MCF 10A (cell line): ENCODE measurements around the gene WFDC5. TPM values are rescaled to one million over a fixed set of nuclear protein-coding genes. Genes with fewer than 3 reads are reported as not detected.

Experiments
- BruUV-seq: library from RNA; stranded (reverse); fragments of 400-500 nt; replicated peaks from 2 replicates; lab custom pipeline; 2021; lab: Mats Ljungman, UMichigan
- CTCF ChIA-PET: fragments of 300-600 bp; sonication (Branson Sonifier 250); formaldehyde crosslinking; extraction: SDS; loops from one replicate; lab custom pipeline; 2021; ENCODE audit warnings: antibody characterized with exemption, inconsistent platforms; lab: Yijun Ruan, JAX
- POLR2A ChIA-PET: fragments of 300-600, 350-650 bp; sonication (Branson Sonifier 250); formaldehyde crosslinking; extraction: SDS; loops from one replicate; lab custom pipeline; 2020; ENCODE audit warnings: antibody characterized with exemption, inconsistent platforms; lab: Yijun Ruan, JAX
- DNase-seq: peaks from one replicate; pipeline ENCODE4 v3.0.0-alpha.2; 2018; ENCODE audit not compliant: unreplicated experiment
- H3K27ac Mint-ChIP-seq: one replicate; pipeline ENCODE4 v1.8.0; 2022; ENCODE audit warnings: mild to moderate bottlenecking, low read depth, mixed read lengths; ENCODE audit not compliant: unreplicated experiment
- H3K27me3 Mint-ChIP-seq: one replicate; pipeline ENCODE4 v1.8.0; 2022; ENCODE audit warnings: mixed read lengths; ENCODE audit not compliant: insufficient read depth, unreplicated experiment
- H3K36me3 Mint-ChIP-seq: one replicate; pipeline ENCODE4 v1.8.0; 2022; ENCODE audit warnings: mild to moderate bottlenecking, moderate library complexity, mixed read lengths; ENCODE audit not compliant: insufficient read depth, unreplicated experiment
- H3K4me1 Mint-ChIP-seq: one replicate; pipeline ENCODE4 v1.8.0; 2022; ENCODE audit warnings: mixed read lengths; ENCODE audit not compliant: insufficient read depth, unreplicated experiment
- H3K4me3 Mint-ChIP-seq: one replicate; pipeline ENCODE4 v1.8.0; 2022; ENCODE audit warnings: mild to moderate bottlenecking, moderate library complexity, mixed read lengths; ENCODE audit not compliant: unreplicated experiment
- H3K9me3 Mint-ChIP-seq: one replicate; pipeline ENCODE4 v1.8.0; 2022; ENCODE audit warnings: mixed read lengths; ENCODE audit not compliant: unreplicated experiment
- intact Hi-C: fragments of 100-400 bp; cut with micrococcal nuclease; formaldehyde crosslinking; loops from 2 replicates; pipeline ENCODE4 v1.14.1; 2022
- total RNA-seq: library from RNA; stranded (reverse); gene quantifications from 2 replicates; pipeline ENCODE4 v1.2.3, GENCODE V29; 2022
- TF ChIP-seq, protein P1 (sequence below): fragments of 200-600 bp; IDR thresholded peaks from one replicate; pipeline ENCODE4 v1.8.0; 2022; ENCODE audit warnings: antibody characterized with exemption, mild to moderate bottlenecking; ENCODE audit not compliant: unreplicated experiment

The WFDC5 gene
- total RNA-seq, 1 experiment from 2014 or later = not detected

GRCh38 chr20:45100563-45101245 is 14.3 kb downstream of the WFDC5 start, which contains the start of gene KCNS1:
KCNS1 (minus strand) TSS chr20:45101127; CDS start chr20:45099236, 1,891 bp downstream.
- Mint-ChIP-seq H3K4me3 (no peak within 1 kb of the TSS), H3K4me1 (peaks cover 12% of the 10 kb centered on the region), H3K27me3 (no peaks in the 10 kb centered on the region), H3K9me3 (no peaks in the 10 kb centered on the region), H3K36me3 (peaks cover 5% of the 10 kb centered on the region), H3K27ac (no peak within 1 kb of the TSS)
- no TSS peak for BruUV-seq
- POLR2A ChIA-PET = no interaction called here
- CTCF ChIA-PET = interaction anchor here (0.6 to 12.0 kb wide), 13 partner anchors 9 to 626 kb away, joined by 3 to 211 read pairs (median 4); partner anchors contain the start of gene WFDC5
- no peak for DNase-seq
- intact Hi-C loops = no loop called here
- TF ChIP-seq, protein P1, sequence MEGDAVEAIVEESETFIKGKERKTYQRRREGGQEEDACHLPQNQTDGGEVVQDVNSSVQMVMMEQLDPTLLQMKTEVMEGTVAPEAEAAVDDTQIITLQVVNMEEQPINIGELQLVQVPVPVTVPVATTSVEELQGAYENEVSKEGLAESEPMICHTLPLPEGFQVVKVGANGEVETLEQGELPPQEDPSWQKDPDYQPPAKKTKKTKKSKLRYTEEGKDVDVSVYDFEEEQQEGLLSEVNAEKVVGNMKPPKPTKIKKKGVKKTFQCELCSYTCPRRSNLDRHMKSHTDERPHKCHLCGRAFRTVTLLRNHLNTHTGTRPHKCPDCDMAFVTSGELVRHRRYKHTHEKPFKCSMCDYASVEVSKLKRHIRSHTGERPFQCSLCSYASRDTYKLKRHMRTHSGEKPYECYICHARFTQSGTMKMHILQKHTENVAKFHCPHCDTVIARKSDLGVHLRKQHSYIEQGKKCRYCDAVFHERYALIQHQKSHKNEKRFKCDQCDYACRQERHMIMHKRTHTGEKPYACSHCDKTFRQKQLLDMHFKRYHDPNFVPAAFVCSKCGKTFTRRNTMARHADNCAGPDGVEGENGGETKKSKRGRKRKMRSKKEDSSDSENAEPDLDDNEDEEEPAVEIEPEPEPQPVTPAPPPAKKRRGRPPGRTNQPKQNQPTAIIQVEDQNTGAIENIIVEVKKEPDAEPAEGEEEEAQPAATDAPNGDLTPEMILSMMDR = no peak

DNA sequence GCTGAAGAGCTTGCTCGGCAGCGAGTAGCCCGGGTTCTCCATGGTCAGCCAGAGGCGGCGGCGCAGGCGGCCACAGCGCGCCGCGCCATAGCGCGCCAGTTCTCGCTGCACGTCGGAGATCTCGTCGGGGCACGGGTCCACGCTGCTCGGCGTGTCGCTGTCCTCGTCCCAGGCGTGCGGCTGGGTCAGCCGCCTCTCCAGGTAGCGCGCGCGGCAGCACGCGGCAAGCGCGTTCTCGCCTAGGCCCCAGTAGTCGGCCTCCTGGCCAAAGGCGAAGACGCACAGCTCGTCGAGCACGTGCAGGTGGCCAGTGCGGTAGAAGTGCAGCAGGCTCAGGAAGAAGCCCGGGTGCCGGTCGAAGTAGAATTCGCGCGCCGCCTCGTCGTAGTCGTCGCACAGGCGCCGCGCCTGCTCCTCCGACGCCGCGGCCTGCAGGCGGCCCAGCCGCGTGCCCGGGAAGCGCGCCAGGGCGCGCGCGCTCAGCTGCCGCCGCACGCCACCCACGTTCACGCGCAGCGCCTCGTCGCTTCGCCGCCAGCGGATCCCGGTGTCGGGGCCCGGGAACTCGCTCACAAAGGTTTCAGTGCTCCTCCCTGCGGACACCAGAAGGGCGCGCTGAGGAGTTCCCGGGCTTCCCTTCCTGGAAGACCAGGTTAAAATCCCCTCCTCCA is 16.7 kb downstream of the WFDC5 start:
- CTCF ChIA-PET = interaction anchor here (1.4 to 12.0 kb wide), 5 partner anchors 11 to 194 kb away, joined by 4 to 247 read pairs (median 167); partner anchors contain the start of gene WFDC5
- no peak overlapping the region for H3K4me3 Mint-ChIP-seq
- H3K27me3 Mint-ChIP-seq = no peaks in the 10 kb centered on the region
- no peak overlapping the region for H3K27ac Mint-ChIP-seq
- POLR2A ChIA-PET = no interaction called here
- TF ChIP-seq, protein P1 = no peak
- DNase-seq = no peak
- peaks cover 5% of the 10 kb centered on the region for H3K36me3 Mint-ChIP-seq
- intact Hi-C loops = no loop called here
- no TSS peak for BruUV-seq
- no peaks in the 10 kb centered on the region for H3K4me1 Mint-ChIP-seq
- no peaks in the 10 kb centered on the region for H3K9me3 Mint-ChIP-seq

DNA sequence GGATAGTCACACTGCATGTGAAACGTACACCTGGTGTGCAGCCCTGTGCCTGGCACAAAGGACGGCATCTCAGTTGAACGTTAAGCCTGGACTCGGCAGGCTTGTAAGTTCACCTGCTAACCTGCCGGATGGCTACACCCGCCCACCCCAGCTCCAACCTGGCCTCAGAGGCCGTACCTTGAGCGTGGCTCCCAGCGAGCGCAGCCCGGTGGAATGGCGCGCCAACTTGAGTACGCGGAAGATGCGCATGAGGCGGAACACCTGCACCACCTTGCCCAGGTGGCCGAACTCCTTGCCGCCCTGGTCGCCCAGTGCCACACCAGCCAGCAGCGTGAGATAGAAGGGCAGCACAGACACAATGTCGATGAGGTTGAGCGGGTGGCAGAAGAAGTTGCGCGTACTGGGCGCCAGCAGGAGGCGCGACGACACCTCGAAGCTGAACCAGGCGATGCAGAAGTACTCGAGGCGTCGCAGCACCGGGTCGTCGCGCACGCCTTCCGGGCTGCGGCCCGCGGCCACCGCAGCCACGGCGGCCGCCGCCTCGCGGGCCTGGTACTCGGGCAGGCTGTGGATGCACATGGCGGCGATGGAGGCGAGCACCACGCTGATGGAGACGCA is 17.4 kb downstream of the WFDC5 start:
- no peak for DNase-seq
- peaks cover 5% of the 10 kb centered on the region for H3K36me3 Mint-ChIP-seq
- H3K4me1 Mint-ChIP-seq = no peaks in the 10 kb centered on the region
- CTCF ChIA-PET = interaction anchor here (0.6 to 12.0 kb wide), 23 partner anchors 12 to 674 kb away, joined by 3 to 247 read pairs (median 13); partner anchors contain the start of genes TOMM34, WFDC12 and WFDC5
- TF ChIP-seq, protein P1 = no peak
- POLR2A ChIA-PET = interaction anchor here (1.0 to 3.2 kb wide), 3 partner anchors 27 to 85 kb away, joined by 3 to 30 read pairs (median 4); no protein-coding TSS in a partner anchor
- H3K27me3 Mint-ChIP-seq = no peaks in the 10 kb centered on the region
- no peak overlapping the region for H3K27ac Mint-ChIP-seq
- intact Hi-C loops = loop anchor here (2.0 kb wide), 1 partner anchor 193 kb away; no protein-coding TSS in a partner anchor
- no TSS peak for BruUV-seq
- H3K4me3 Mint-ChIP-seq = no peak overlapping the region
- H3K9me3 Mint-ChIP-seq = no peaks in the 10 kb centered on the region
